ENCODE data around the gene BRK1. TPM values are rescaled to one million over a fixed set of nuclear protein-coding genes. Genes with fewer than 3 reads are reported as not detected.

BRK1 gene
- total and polyA plus RNA-seq, 9 of the 15 experiments (the other 6 are each of a cell fraction or from before 2014, with no cell fraction given), result 105 to 634 (median 250) TPM

DNA sequence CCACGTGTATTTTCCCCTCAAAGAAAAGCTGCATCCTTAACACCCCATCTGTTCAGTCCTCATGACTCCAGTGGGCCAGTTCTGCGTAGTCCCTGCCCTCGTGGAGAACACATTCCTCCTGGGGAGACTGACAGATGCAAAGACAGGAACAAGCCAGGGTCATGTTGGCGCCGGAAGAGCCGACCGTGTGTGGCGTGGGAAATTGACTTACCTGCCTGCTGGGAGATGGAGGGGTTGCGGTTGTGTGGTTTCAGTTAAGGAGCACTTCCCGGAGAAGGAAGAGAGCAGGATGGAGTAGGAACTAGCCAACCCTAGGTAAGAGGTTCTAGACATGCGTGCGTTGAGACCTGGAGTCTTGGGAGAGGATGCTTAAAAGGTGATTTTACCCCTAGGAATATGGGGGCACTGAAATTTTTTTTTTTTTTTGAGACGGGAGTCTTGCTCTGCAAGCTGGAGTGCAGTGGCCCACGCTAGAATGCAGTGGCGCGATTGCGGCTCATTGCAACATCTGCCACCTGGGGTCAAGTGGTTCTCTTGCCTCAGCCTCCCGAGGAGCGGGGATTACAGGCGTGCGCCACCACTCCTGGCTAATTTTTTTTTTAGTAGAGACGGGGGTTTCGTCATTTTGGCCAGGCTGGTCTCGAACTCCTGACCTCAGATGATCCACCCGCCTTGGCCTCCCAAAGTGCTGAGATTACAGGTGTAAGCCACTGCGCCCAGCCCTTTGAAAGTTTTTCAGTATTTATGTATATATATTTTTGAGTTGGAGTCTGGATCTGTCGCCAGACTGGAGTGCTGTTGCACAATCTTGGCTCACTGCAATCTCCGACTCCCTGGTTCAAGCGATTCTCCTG is 27.5 kb downstream of the BRK1 start (continued):
- TF ChIP-seq GTF3C2 (IDR thresholded peaks at IDR 0.05; ENCODE audit: borderline replicate concordance, extremely low read depth, insufficient read length), result peak; percentile 13
- TF ChIP-seq ATF6 (CRISPR knock-in tag; IDR thresholded peaks at IDR 0.05), result no peak; the same call in 1 of the 2 replicates
- TF ChIP-seq, protein P1, sequence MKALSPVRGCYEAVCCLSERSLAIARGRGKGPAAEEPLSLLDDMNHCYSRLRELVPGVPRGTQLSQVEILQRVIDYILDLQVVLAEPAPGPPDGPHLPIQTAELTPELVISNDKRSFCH (CRISPR knock-in tag; IDR thresholded peaks at IDR 0.05), result no peak
- TF ChIP-seq, protein P1 (tag; IDR thresholded peaks at IDR 0.05), result no peak
- TF ChIP-seq THAP12 (CRISPR knock-in tag; IDR thresholded peaks at IDR 0.05), result no peak
- TF ChIP-seq, protein P2, sequence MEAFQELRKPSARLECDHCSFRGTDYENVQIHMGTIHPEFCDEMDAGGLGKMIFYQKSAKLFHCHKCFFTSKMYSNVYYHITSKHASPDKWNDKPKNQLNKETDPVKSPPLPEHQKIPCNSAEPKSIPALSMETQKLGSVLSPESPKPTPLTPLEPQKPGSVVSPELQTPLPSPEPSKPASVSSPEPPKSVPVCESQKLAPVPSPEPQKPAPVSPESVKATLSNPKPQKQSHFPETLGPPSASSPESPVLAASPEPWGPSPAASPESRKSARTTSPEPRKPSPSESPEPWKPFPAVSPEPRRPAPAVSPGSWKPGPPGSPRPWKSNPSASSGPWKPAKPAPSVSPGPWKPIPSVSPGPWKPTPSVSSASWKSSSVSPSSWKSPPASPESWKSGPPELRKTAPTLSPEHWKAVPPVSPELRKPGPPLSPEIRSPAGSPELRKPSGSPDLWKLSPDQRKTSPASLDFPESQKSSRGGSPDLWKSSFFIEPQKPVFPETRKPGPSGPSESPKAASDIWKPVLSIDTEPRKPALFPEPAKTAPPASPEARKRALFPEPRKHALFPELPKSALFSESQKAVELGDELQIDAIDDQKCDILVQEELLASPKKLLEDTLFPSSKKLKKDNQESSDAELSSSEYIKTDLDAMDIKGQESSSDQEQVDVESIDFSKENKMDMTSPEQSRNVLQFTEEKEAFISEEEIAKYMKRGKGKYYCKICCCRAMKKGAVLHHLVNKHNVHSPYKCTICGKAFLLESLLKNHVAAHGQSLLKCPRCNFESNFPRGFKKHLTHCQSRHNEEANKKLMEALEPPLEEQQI (IDR thresholded peaks at IDR 0.05), result no peak
- TF ChIP-seq EZH2 (IDR thresholded peaks at IDR 0.05; ENCODE audit: borderline replicate concordance, low read depth, low read length), result no peak
- no peak for TF ChIP-seq FOS (IDR thresholded peaks at IDR 0.05; ENCODE audit: extremely low read depth, insufficient read length)
- peak; percentile 55; the same call in 1 of the 2 replicates for TF ChIP-seq MTA3 (IDR thresholded peaks at IDR 0.05; ENCODE audit: borderline replicate concordance)
- TF ChIP-seq POLR3A (IDR thresholded peaks at IDR 0.05; ENCODE audit: borderline replicate concordance, extremely low read depth, insufficient read depth, insufficient read length), result no peak
- TF ChIP-seq, protein P3, sequence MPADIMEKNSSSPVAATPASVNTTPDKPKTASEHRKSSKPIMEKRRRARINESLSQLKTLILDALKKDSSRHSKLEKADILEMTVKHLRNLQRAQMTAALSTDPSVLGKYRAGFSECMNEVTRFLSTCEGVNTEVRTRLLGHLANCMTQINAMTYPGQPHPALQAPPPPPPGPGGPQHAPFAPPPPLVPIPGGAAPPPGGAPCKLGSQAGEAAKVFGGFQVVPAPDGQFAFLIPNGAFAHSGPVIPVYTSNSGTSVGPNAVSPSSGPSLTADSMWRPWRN (IDR thresholded peaks at IDR 0.05; ENCODE audit: low read depth), result peak; percentile 57; the same call in 1 of the 2 replicates
- no peak for TF ChIP-seq SMAD2 (IDR thresholded peaks at IDR 0.05; ENCODE audit: low read depth, low read length)
- no peak for TF ChIP-seq DLX4 (CRISPR knock-in tag; IDR thresholded peaks at IDR 0.05)
- TF ChIP-seq PTBP1 (IDR thresholded peaks at IDR 0.05; ENCODE audit: low read depth, low read length), result no peak

Data from K562 (cell line).